GM23338 (cell line): ENCODE results near the gene RAD23B. TPM values are rescaled to one million over a fixed set of nuclear protein-coding genes. Genes with fewer than 3 reads are reported as not detected.

Experiments
- ATAC-seq: fragments of 200-7000 bp; cut with Tn5 transposase; 3 replicates; pipeline ENCODE4 v1.9.1; 2020
- DNase-seq: peaks from one replicate; pipeline ENCODE4 v3.0.0-alpha.2; 2015; ENCODE audit warnings: low spot score
- H2AFZ ChIP-seq: fragments of 200-600 bp; sonication (generic); 2 replicates; pipeline ENCODE4 v1.8.0; 2016; ENCODE audit warnings: antibody characterized with exemption, mild to moderate bottlenecking, moderate library complexity
- H3F3A ChIP-seq: fragments of 200-600 bp; sonication (generic); replicated peaks from 2 replicates; pipeline ENCODE4 v1.8.0; 2017; ENCODE audit warnings: antibody characterized with exemption, mixed run types, low read depth
- H3K27ac ChIP-seq: fragments of 200-600 bp; sonication (generic); 2 replicates; pipeline ENCODE4 v1.6.1; 2016; ENCODE audit warnings: low read depth
- H3K27me3 ChIP-seq: fragments of 200-600 bp; sonication (generic); 2 replicates; pipeline ENCODE4 v1.8.0; 2016; ENCODE audit warnings: mild to moderate bottlenecking, mixed run types, moderate library complexity; ENCODE audit not compliant: insufficient read depth
- H3K36me3 ChIP-seq: fragments of 200-600 bp; sonication (generic); 2 replicates; pipeline ENCODE4 v1.8.0; 2016; ENCODE audit warnings: mild to moderate bottlenecking; ENCODE audit not compliant: insufficient read depth
- H3K4me1 ChIP-seq: fragments of 200-600 bp; sonication (generic); 2 replicates; pipeline ENCODE4 v1.8.0; 2016; ENCODE audit warnings: mild to moderate bottlenecking, moderate library complexity; ENCODE audit not compliant: insufficient read depth
- H3K4me2 ChIP-seq: fragments of 200-600 bp; sonication (generic); 2 replicates; pipeline ENCODE4 v1.7.1; 2017; ENCODE audit warnings: mixed run types
- H3K4me3 ChIP-seq: fragments of 200-600 bp; sonication (generic); 2 replicates; pipeline ENCODE4 v1.6.1; 2016; ENCODE audit warnings: mixed run types
- H3K79me2 ChIP-seq: fragments of 200-600 bp; sonication (generic); replicated peaks from 2 replicates; pipeline ENCODE4 v1.8.0; 2017; ENCODE audit warnings: mild to moderate bottlenecking; ENCODE audit not compliant: insufficient read depth
- H3K9me2 ChIP-seq: fragments of 200-600 bp; sonication (generic); 2 replicates; pipeline ENCODE4 v1.8.0; 2017; ENCODE audit not compliant: insufficient read depth
- H4K20me1 ChIP-seq: fragments of 200-600 bp; sonication (generic); replicated peaks from 2 replicates; pipeline ENCODE4 v1.8.0; 2017; ENCODE audit warnings: mild to moderate bottlenecking; ENCODE audit not compliant: insufficient read depth
- H3K27ac Mint-ChIP-seq: 2 replicates; pipeline ENCODE4 v1.8.0; 2020; ENCODE audit warnings: inconsistent platforms, mild to moderate bottlenecking, moderate library complexity, mixed read lengths
- H3K27me3 Mint-ChIP-seq: 3 replicates; pipeline ENCODE4 v1.8.0; 2022; ENCODE audit warnings: low read depth, mild to moderate bottlenecking, moderate library complexity, mixed read lengths, inconsistent platforms; ENCODE audit not compliant: insufficient read depth, poor library complexity
- H3K36me3 Mint-ChIP-seq: 3 replicates; pipeline ENCODE4 v1.8.0; 2021; ENCODE audit warnings: low read depth, mild to moderate bottlenecking, inconsistent platforms, moderate library complexity, mixed read lengths
- H3K4me1 Mint-ChIP-seq: 3 replicates; pipeline ENCODE4 v1.8.0; 2020; ENCODE audit warnings: mild to moderate bottlenecking, inconsistent platforms, mixed read lengths
- H3K4me3 Mint-ChIP-seq: 3 replicates; pipeline ENCODE4 v1.8.0; 2021; ENCODE audit warnings: moderate library complexity, mild to moderate bottlenecking, inconsistent platforms, mixed read lengths
- H3K9me3 Mint-ChIP-seq: 3 replicates; pipeline ENCODE4 v1.8.0; 2020; ENCODE audit warnings: moderate library complexity, mild to moderate bottlenecking, inconsistent platforms, mixed read lengths
- CREB1 ChIP-seq: fragments of 250-450 bp; sonication (Bioruptor Pico); IDR thresholded peaks from 2 replicates; pipeline ENCODE4 v1.5.0; 2020; ENCODE audit warnings: low read depth, mild to moderate bottlenecking, moderate library complexity
- ETS1 ChIP-seq: IDR thresholded peaks from 2 replicates; pipeline ENCODE4 v1.6.1; 2016; ENCODE audit warnings: antibody characterized with exemption
- EZH2 ChIP-seq: fragments of 200-600 bp; sonication (generic); IDR thresholded peaks from one replicate; pipeline ENCODE4 v1.8.0; 2017; ENCODE audit warnings: antibody characterized with exemption, mild to moderate bottlenecking, low read depth; ENCODE audit not compliant: unreplicated experiment
- EZH2phosphoT487 ChIP-seq: fragments of 200-600 bp; sonication (generic); IDR thresholded peaks from one replicate; pipeline ENCODE4 v1.8.1; 2018; ENCODE audit warnings: antibody characterized with exemption; ENCODE audit not compliant: unreplicated experiment
- JUNB ChIP-seq: IDR thresholded peaks from one replicate; pipeline ENCODE4 v1.6.1; 2016; ENCODE audit warnings: antibody characterized with exemption; ENCODE audit not compliant: unreplicated experiment
- NANOG ChIP-seq: IDR thresholded peaks from 2 replicates; pipeline ENCODE4 v1.6.1; 2016; ENCODE audit warnings: antibody characterized with exemption, borderline replicate concordance
- POLR2AphosphoS5 ChIP-seq: IDR thresholded peaks from 2 replicates; pipeline ENCODE4 v1.6.1; 2016; ENCODE audit warnings: antibody characterized with exemption, low read depth
- REST ChIP-seq: IDR thresholded peaks from one replicate; pipeline ENCODE4 v1.6.1; 2018; ENCODE audit warnings: antibody characterized with exemption; ENCODE audit not compliant: unreplicated experiment
- STAT1 ChIP-seq: IDR thresholded peaks from one replicate; pipeline ENCODE4 v1.6.1; 2016; ENCODE audit warnings: antibody characterized with exemption; ENCODE audit not compliant: unreplicated experiment
- ZNF114 ChIP-seq: fragments of 250-450 bp; sonication (Bioruptor Pico); IDR thresholded peaks from 2 replicates; pipeline ENCODE4 v1.5.0; 2020; ENCODE audit warnings: mild to moderate bottlenecking, moderate library complexity
- ZNF331 ChIP-seq: fragments of 250-450 bp; sonication (Bioruptor Pico); IDR thresholded peaks from 2 replicates; pipeline ENCODE4 v1.5.0; 2020; ENCODE audit warnings: low read depth, mild to moderate bottlenecking, moderate library complexity
- ZNF462 ChIP-seq: fragments of 250-450 bp; sonication (Bioruptor Pico); IDR thresholded peaks from 2 replicates; pipeline ENCODE4 v1.5.0; 2020; ENCODE audit warnings: mild to moderate bottlenecking, moderate library complexity
- polyA plus RNA-seq: library from polyadenylated mRNA; unstranded; fragments of >200 nt; fragmentation: Nextera tagmentation; extraction: Ambion mirVana; gene quantifications from 2 replicates; pipeline ENCODE4 v1.2.1, GENCODE V29; 2016
- total RNA-seq: library from RNA; depleted of rRNA; stranded (reverse); fragments of >200 nt; shearing (Covaris generic); gene quantifications from 2 replicates; pipeline ENCODE4 v1.2.3, GENCODE V29; 2014
- TF ChIP-seq, protein P1 (sequence below), 2 experiments: fragments of 200-600 bp in 1 of 2; sonication (generic) in 1 of 2; conservative IDR thresholded peaks; 2 replicates each; pipeline versions ENCODE4 v1.5.1 to v1.6.1; 2016 to 2017; ENCODE audit warnings: antibody characterized with exemption in 2 of 2, low read depth in 2 of 2, mild to moderate bottlenecking in 2 of 2, moderate library complexity in 1 of 2

RAD23B gene
- total and polyA plus RNA-seq, 2 experiments from 2014 or later: 31.1 to 137 TPM

DNA sequence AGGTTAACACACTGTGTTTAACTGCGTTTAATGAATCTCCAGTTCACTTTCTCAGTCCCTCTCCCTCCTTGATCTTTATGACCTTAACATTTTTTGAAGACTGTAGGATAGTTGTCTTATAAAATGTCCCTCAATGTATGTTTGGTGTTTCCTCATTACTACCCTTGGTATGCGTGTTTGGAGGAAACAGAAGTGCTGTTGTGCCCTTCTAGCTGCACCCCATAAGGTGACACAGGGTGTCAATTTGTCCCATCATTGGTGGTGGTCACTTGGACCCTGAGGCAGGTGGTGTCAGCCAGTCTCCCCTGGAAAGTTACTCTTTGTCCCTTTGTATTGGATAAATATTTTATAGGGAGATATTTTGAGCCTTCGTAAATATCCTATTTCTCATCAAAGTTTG lies 52.3 kb downstream of the RAD23B start:
- ATAC-seq: no peak
- Histone ChIP-seq H2AFZ (no peak overlapping the region), H4K20me1 (peaks cover 14% of the 10 kb centered on the region), H3K27me3 (no peaks in the 10 kb centered on the region), H3K9me2 (no peaks in the 10 kb centered on the region), H3K4me1 (no peaks in the 10 kb centered on the region), H3K4me3 (no peak overlapping the region), H3K79me2 (no peaks in the 10 kb centered on the region), H3K36me3 (peaks cover 15% of the 10 kb centered on the region; the same call in 1 of the 2 replicates), H3K27ac (no peak overlapping the region), H3K4me2 (no peak overlapping the region), H3F3A (0 out of 2 replicates have a peak, but pooled peaks cover 4% of the 10 kb centered on the region)
- peaks cover 5% of the 10 kb centered on the region for H3K4me1 Mint-ChIP-seq
- no peaks in the 10 kb centered on the region; the same call in 2 of the 3 replicates for H3K9me3 Mint-ChIP-seq
- peaks cover 11% of the 10 kb centered on the region for H3K27me3 Mint-ChIP-seq
- TF ChIP-seq ETS1 (no peak), POLR2AphosphoS5 (no peak), REST (no peak), EZH2 (no peak), CREB1 (no peak), ZNF331 (no peak), STAT1 (no peak), JUNB (no peak), NANOG (no peak), EZH2phosphoT487 (no peak), ZNF462 (no peak), ZNF114 (CRISPR knock-in tag) (no peak)
- TF ChIP-seq, protein P1, sequence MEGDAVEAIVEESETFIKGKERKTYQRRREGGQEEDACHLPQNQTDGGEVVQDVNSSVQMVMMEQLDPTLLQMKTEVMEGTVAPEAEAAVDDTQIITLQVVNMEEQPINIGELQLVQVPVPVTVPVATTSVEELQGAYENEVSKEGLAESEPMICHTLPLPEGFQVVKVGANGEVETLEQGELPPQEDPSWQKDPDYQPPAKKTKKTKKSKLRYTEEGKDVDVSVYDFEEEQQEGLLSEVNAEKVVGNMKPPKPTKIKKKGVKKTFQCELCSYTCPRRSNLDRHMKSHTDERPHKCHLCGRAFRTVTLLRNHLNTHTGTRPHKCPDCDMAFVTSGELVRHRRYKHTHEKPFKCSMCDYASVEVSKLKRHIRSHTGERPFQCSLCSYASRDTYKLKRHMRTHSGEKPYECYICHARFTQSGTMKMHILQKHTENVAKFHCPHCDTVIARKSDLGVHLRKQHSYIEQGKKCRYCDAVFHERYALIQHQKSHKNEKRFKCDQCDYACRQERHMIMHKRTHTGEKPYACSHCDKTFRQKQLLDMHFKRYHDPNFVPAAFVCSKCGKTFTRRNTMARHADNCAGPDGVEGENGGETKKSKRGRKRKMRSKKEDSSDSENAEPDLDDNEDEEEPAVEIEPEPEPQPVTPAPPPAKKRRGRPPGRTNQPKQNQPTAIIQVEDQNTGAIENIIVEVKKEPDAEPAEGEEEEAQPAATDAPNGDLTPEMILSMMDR (conservative IDR thresholded peaks at IDR 0.05; ENCODE audit: low read depth in 2 of 2): no peak
- H3K4me3 Mint-ChIP-seq: no peak overlapping the region
- H3K27ac Mint-ChIP-seq: no peak overlapping the region
- DNase-seq: no peak
- peaks cover 60% of the 10 kb centered on the region for H3K36me3 Mint-ChIP-seq
